Loucy (cell line): Measurements from ENCODE around the gene CTIF.

Experiments
- EZH2phosphoT487 ChIP-seq: fragments of 200-600 bp; IDR thresholded peaks from 2 replicates; pipeline ENCODE4 v1.6.1; 2018; ENCODE audit warnings: antibody characterized with exemption, mild to moderate bottlenecking, moderate library complexity, borderline replicate concordance
- TF ChIP-seq, protein P1 (sequence below): fragments of 200-600 bp; sonication (generic); conservative IDR thresholded peaks from 2 replicates; pipeline ENCODE4 v1.5.1; 2014; ENCODE audit warnings: mild to moderate bottlenecking, antibody characterized with exemption, low read length

DNA sequence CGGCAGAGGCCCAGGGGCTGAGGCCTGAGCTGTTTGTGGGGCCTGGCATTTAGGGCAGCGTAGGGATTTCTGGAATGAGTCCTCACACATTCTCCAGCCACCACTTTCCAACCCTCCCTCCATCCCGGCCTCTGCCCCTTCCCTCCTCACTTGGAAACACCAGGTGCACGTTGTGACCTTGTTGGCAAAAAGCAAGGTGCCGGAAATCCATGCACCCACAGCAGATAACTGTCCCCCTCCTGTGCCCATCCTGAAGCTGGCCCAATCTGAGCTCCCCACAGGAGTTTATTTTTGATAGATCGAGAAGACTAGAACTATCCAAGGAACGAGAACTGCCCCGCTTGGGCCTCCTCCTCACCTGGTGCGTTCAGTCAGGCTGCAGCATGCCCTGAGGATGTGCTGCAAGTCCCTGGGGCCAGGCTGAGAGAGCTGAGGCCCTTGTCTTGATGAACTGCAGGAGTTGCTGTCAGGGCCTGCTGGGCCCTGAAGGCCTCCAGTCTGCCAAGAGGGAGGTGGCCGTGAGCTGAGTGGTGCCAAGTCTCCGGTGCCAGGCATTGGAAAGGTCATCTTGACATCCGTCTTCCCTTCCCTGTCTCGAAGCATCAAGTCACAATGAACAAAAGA, 55.8 kb downstream of the CTIF start:
- TF ChIP-seq, protein P1, sequence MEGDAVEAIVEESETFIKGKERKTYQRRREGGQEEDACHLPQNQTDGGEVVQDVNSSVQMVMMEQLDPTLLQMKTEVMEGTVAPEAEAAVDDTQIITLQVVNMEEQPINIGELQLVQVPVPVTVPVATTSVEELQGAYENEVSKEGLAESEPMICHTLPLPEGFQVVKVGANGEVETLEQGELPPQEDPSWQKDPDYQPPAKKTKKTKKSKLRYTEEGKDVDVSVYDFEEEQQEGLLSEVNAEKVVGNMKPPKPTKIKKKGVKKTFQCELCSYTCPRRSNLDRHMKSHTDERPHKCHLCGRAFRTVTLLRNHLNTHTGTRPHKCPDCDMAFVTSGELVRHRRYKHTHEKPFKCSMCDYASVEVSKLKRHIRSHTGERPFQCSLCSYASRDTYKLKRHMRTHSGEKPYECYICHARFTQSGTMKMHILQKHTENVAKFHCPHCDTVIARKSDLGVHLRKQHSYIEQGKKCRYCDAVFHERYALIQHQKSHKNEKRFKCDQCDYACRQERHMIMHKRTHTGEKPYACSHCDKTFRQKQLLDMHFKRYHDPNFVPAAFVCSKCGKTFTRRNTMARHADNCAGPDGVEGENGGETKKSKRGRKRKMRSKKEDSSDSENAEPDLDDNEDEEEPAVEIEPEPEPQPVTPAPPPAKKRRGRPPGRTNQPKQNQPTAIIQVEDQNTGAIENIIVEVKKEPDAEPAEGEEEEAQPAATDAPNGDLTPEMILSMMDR: no peak
- no peak for TF ChIP-seq EZH2phosphoT487
